Stimulated activated effector memory CD8-positive, alpha-beta T cell treated with anti-CD3 and anti-CD28 coated beads, Interleukin-12 subunit alpha, Interleukin-12 subunit beta, amount 100 ng/mL, for 72 hours (primary cell): ENCODE measurements around the gene AMZ2.

Experiments used
- ATAC-seq: fragments of 150-1000 bp; cut with Tn5 transposase; 2 replicates; pipeline ENCODE4 v1.10.0; 2021
- DNase-seq, 2 donors: peaks; one replicate each; pipeline ENCODE4 v3.0.0; 2021 to 2022; ENCODE audit warnings: low spot score in 2 of 2
- H3K27ac Mint-ChIP-seq: one replicate; pipeline ENCODE4 v1.8.0; 2022; ENCODE audit warnings: mild to moderate bottlenecking, mixed read lengths
- H3K36me3 Mint-ChIP-seq: one replicate; pipeline ENCODE4 v1.8.0; 2022; ENCODE audit warnings: mild to moderate bottlenecking, mixed read lengths
- H3K4me1 Mint-ChIP-seq: one replicate; pipeline ENCODE4 v1.8.0; 2022; ENCODE audit warnings: mixed read lengths
- H3K4me3 Mint-ChIP-seq: one replicate; pipeline ENCODE4 v1.8.0; 2022; ENCODE audit warnings: mild to moderate bottlenecking, mixed read lengths
- H3K9me3 Mint-ChIP-seq: one replicate; pipeline ENCODE4 v1.8.0; 2022; ENCODE audit warnings: mixed read lengths

AMZ2 gene

GRCh38 chr17:68301438-68301959, 53.7 kb downstream of the AMZ2 start:
- Mint-ChIP-seq H3K4me3 (no peak overlapping the region), H3K36me3 (peaks cover 5% of the 10 kb centered on the region), H3K4me1 (peaks cover 25% of the 10 kb centered on the region), H3K27ac (no peak overlapping the region), H3K9me3 (no peaks in the 10 kb centered on the region)
- ATAC-seq (no peak), DNase-seq (no peak)

- Mint-ChIP-seq H3K36me3 (peaks cover 5% of the 10 kb centered on the region), H3K27ac (no peak overlapping the region), H3K9me3 (no peaks in the 10 kb centered on the region), H3K4me1 (peaks cover 18% of the 10 kb centered on the region), H3K4me3 (no peak overlapping the region)
- no peak for DNase-seq
- ATAC-seq = no peak
Observed at GRCh38 chr17:68302066-68302564, 54.3 kb downstream of the AMZ2 start.

- H3K4me1 Mint-ChIP-seq = peaks cover 15% of the 10 kb centered on the region
- H3K4me3 Mint-ChIP-seq = no peak overlapping the region
- H3K9me3 Mint-ChIP-seq = no peaks in the 10 kb centered on the region
- peaks cover 5% of the 10 kb centered on the region for H3K36me3 Mint-ChIP-seq
- no peak for DNase-seq
- H3K27ac Mint-ChIP-seq = no peak overlapping the region
- no peak for ATAC-seq
Observed at GRCh38 chr17:68302666-68303065, 54.8 kb downstream of the AMZ2 start.

- Mint-ChIP-seq H3K4me1 (peaks cover 20% of the 10 kb centered on the region), H3K27ac (no peak overlapping the region), H3K4me3 (no peak overlapping the region), H3K9me3 (no peaks in the 10 kb centered on the region), H3K36me3 (peaks cover 5% of the 10 kb centered on the region)
- ATAC-seq (no peak), DNase-seq (no peak)
Observed at GRCh38 chr17:68304706-68305105, 56.9 kb downstream of the AMZ2 start.

- H3K9me3 Mint-ChIP-seq = no peaks in the 10 kb centered on the region
- peaks cover 24% of the 10 kb centered on the region for H3K4me1 Mint-ChIP-seq
- no peak for ATAC-seq
- H3K4me3 Mint-ChIP-seq = no peak overlapping the region
- H3K36me3 Mint-ChIP-seq = peaks cover 5% of the 10 kb centered on the region
- no peak for DNase-seq
- no peak overlapping the region for H3K27ac Mint-ChIP-seq
Observed at GRCh38 chr17:68305142-68305541, 57.3 kb downstream of the AMZ2 start.
